MM.1S (cell line): ENCODE measurements around the gene NIP7.

Source experiments
- DNase-seq: peaks from one replicate; pipeline ENCODE4 v3.0.0-alpha.2; 2015
- H2AFZ ChIP-seq: fragments of 300-600 bp; sonication (generic); 2 replicates; pipeline ENCODE4 v1.6.0; 2016; ENCODE audit warnings: antibody characterized with exemption, low read length
- H3F3A ChIP-seq: fragments of 300-600 bp; sonication (generic); 2 replicates; pipeline ENCODE4 v1.6.1; 2016; ENCODE audit warnings: mild to moderate bottlenecking, antibody characterized with exemption, low read length, moderate library complexity, mixed read lengths; ENCODE audit not compliant: insufficient read depth
- H3K27ac ChIP-seq: fragments of 300-600 bp; sonication (generic); 2 replicates; pipeline ENCODE4 v1.5.1; 2016; ENCODE audit warnings: mild to moderate bottlenecking, low read length
- H3K27me3 ChIP-seq: fragments of 300-600 bp; sonication (generic); replicated peaks from 2 replicates; pipeline ENCODE4 v1.6.0; 2016; ENCODE audit warnings: low read length; ENCODE audit not compliant: insufficient read depth
- H3K36me3 ChIP-seq: fragments of 300-600 bp; sonication (generic); replicated peaks from 2 replicates; pipeline ENCODE4 v1.6.1; 2016; ENCODE audit warnings: mild to moderate bottlenecking, low read length, mixed read lengths; ENCODE audit not compliant: insufficient read depth
- H3K4me1 ChIP-seq: fragments of 300-600 bp; sonication (generic); 2 replicates; pipeline ENCODE4 v1.6.1; 2016; ENCODE audit warnings: low read length, mixed read lengths
- H3K4me2 ChIP-seq: fragments of 300-600 bp; sonication (generic); 2 replicates; pipeline ENCODE4 v1.6.0; 2016; ENCODE audit warnings: low read depth, low read length
- H3K4me3 ChIP-seq: fragments of 300-600 bp; sonication (generic); 2 replicates; pipeline ENCODE4 v1.5.1; 2016; ENCODE audit warnings: low read length, mixed read lengths
- H3K79me2 ChIP-seq: fragments of 300-600 bp; sonication (generic); 2 replicates; pipeline ENCODE4 v1.6.1; 2016; ENCODE audit warnings: mixed run types, low read length, mixed read lengths
- H3K9ac ChIP-seq: fragments of 300-600 bp; sonication (generic); 2 replicates; pipeline ENCODE4 v1.6.1; 2016; ENCODE audit warnings: low read length, mixed read lengths
- H3K9me2 ChIP-seq: fragments of 300-600 bp; sonication (generic); replicated peaks from 2 replicates; pipeline ENCODE4 v1.6.1; 2016; ENCODE audit warnings: mild to moderate bottlenecking, low read length, mixed read lengths; ENCODE audit not compliant: insufficient read depth
- H3K9me3 ChIP-seq: fragments of 300-600 bp; sonication (generic); replicated peaks from 2 replicates; pipeline ENCODE4 v1.6.1; 2016; ENCODE audit warnings: mild to moderate bottlenecking, low read length, mixed read lengths; ENCODE audit not compliant: insufficient read depth
- H4K20me1 ChIP-seq: fragments of 300-600 bp; sonication (generic); 2 replicates; pipeline ENCODE4 v1.6.1; 2016; ENCODE audit warnings: mild to moderate bottlenecking, low read length, moderate library complexity, mixed read lengths; ENCODE audit not compliant: insufficient read depth
- EZH2 ChIP-seq: fragments of 300-600 bp; sonication (generic); optimal IDR thresholded peaks from 2 replicates; pipeline ENCODE3; 2017; ENCODE audit warnings: low read depth, mild to moderate bottlenecking, antibody characterized with exemption, low read length, mixed read lengths
- EZH2phosphoT487 ChIP-seq: fragments of 300-600 bp; sonication (generic); IDR thresholded peaks from 2 replicates; pipeline ENCODE4 v1.6.1; 2018; ENCODE audit warnings: antibody characterized with exemption, low read length
- TF ChIP-seq, protein P1 (sequence below): fragments of 300-600 bp; sonication (generic); IDR thresholded peaks from 2 replicates; pipeline ENCODE4 v1.5.1; 2016; ENCODE audit warnings: antibody characterized with exemption, low read length, mixed read lengths

The NIP7 gene

DNA sequence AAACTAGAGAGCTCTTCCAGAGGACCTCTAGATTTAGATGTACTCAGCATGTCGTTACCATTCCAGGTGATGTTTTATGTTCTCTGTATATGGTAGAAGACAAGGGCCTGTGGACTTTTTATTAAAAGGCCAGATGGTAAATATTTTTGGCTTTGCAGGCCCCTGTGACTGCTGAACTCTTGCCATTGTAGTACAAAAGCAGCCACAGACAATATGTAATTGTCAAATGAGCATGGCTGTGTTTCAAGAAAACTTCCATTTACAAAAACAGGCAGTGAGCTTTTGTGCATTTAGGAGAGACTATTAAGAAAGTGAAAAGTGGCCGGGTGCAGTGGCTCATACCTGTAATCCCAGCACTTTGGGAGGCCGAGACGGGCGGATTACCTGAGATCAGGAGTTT is 4.6 kb downstream of the NIP7 start:
- no peaks in the 10 kb centered on the region for H4K20me1 ChIP-seq
- no peak for TF ChIP-seq EZH2phosphoT487
- TF ChIP-seq, protein P1, sequence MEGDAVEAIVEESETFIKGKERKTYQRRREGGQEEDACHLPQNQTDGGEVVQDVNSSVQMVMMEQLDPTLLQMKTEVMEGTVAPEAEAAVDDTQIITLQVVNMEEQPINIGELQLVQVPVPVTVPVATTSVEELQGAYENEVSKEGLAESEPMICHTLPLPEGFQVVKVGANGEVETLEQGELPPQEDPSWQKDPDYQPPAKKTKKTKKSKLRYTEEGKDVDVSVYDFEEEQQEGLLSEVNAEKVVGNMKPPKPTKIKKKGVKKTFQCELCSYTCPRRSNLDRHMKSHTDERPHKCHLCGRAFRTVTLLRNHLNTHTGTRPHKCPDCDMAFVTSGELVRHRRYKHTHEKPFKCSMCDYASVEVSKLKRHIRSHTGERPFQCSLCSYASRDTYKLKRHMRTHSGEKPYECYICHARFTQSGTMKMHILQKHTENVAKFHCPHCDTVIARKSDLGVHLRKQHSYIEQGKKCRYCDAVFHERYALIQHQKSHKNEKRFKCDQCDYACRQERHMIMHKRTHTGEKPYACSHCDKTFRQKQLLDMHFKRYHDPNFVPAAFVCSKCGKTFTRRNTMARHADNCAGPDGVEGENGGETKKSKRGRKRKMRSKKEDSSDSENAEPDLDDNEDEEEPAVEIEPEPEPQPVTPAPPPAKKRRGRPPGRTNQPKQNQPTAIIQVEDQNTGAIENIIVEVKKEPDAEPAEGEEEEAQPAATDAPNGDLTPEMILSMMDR: no peak
- TF ChIP-seq EZH2: no peak

DNA sequence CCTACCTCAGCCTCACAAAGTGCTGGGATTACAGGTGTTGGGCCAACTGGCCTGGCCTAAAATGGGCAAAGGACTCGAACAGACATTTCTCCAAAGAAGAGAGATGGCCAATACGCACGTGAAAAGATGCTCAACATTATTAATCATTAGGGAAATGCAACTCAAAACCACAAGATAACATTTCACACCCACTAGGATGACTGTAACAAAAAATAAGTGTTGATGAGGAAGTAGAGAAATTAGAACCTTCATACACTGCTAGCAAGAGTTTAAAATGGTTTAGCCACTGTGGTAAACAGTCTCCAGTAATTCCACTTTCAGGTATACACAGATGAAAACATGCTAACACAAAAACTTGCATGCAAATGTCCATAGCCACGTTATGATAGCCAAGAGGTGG is 6.4 kb downstream of the NIP7 start:
- Histone ChIP-seq H3K9ac (no peak overlapping the region), H3K4me3 (no peak overlapping the region), H3F3A (0 out of 2 replicates have a peak, but pooled peaks cover 5% of the 10 kb centered on the region), H2AFZ (no peak overlapping the region), H3K4me2 (no peak overlapping the region), H3K36me3 (peaks cover 6% of the 10 kb centered on the region; the same call in 1 of the 2 replicates), H3K9me3 (no peaks in the 10 kb centered on the region), H4K20me1 (no peaks in the 10 kb centered on the region), H3K79me2 (peaks cover 18% of the 10 kb centered on the region), H3K27ac (no peak overlapping the region), H3K9me2 (no peaks in the 10 kb centered on the region), H3K27me3 (no peaks in the 10 kb centered on the region), H3K4me1 (0 out of 2 replicates have a peak, but pooled peaks cover 5% of the 10 kb centered on the region)
- TF ChIP-seq, protein P1: no peak
- TF ChIP-seq EZH2 (no peak), EZH2phosphoT487 (no peak)
- DNase-seq: no peak

More for the DNA sequence above, 4.6 kb downstream of the NIP7 start:
- peaks cover 6% of the 10 kb centered on the region; the same call in 1 of the 2 replicates for H3K36me3 ChIP-seq
- no peaks in the 10 kb centered on the region for H3K9me3 ChIP-seq
- H3K9ac ChIP-seq: no peak overlapping the region
- no peak overlapping the region for H3K27ac ChIP-seq
- 0 out of 2 replicates have a peak, but pooled peaks cover 7% of the 10 kb centered on the region for H3K4me1 ChIP-seq
- DNase-seq: no peak
- H3K4me2 ChIP-seq: no peak overlapping the region
- H3K4me3 ChIP-seq: no peak overlapping the region
- no peaks in the 10 kb centered on the region for H3K27me3 ChIP-seq
- H3F3A ChIP-seq: peaks cover 10% of the 10 kb centered on the region; the same call in 1 of the 2 replicates
- H2AFZ ChIP-seq: no peak overlapping the region
- no peaks in the 10 kb centered on the region for H3K9me2 ChIP-seq
- peaks cover 32% of the 10 kb centered on the region for H3K79me2 ChIP-seq

DNA sequence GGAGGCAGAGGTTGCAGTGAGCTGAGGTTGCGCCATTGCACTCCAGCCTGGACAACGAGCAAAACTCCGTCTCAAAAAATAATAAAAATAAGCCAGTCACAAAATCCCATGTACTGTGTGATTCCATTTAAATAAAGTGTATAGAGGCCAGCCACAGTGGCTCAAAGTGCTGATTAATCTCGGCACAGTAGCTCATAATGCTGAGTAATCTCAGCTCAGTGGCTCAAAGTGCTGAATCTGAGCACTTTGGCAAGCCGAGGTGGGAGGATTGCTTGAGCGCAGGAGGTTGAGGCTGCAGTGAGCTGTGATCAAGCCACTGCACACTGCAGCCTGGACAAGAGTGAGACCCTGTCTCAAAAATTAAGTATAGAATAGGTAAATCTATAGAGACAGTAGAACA is 7.1 kb downstream of the NIP7 start:
- DNase-seq: no peak
- no peak overlapping the region for H2AFZ ChIP-seq
- TF ChIP-seq, protein P1: no peak
- TF ChIP-seq EZH2: no peak
- no peak for TF ChIP-seq EZH2phosphoT487
- no peaks in the 10 kb centered on the region for H3K27me3 ChIP-seq
- H3F3A ChIP-seq: 0 out of 2 replicates have a peak, but pooled peaks cover 5% of the 10 kb centered on the region
- peaks cover 10% of the 10 kb centered on the region for H3K79me2 ChIP-seq
- no peaks in the 10 kb centered on the region for H4K20me1 ChIP-seq
- H3K9me3 ChIP-seq: no peaks in the 10 kb centered on the region
- H3K27ac ChIP-seq: no peak overlapping the region
- H3K9ac ChIP-seq: no peak overlapping the region
- H3K4me1 ChIP-seq: no peaks in the 10 kb centered on the region
- H3K9me2 ChIP-seq: no peaks in the 10 kb centered on the region
- H3K4me2 ChIP-seq: no peak overlapping the region
- no peak overlapping the region for H3K4me3 ChIP-seq
- H3K36me3 ChIP-seq: no peaks in the 10 kb centered on the region; the same call in 1 of the 2 replicates
